ENCODE measurements around the gene NPHP1.
"Not testable (repeated sequence)": the region's sequence is repeated elsewhere in the genome, so short reads cannot be mapped to it uniquely, and the experiment has no call there.

DNA sequence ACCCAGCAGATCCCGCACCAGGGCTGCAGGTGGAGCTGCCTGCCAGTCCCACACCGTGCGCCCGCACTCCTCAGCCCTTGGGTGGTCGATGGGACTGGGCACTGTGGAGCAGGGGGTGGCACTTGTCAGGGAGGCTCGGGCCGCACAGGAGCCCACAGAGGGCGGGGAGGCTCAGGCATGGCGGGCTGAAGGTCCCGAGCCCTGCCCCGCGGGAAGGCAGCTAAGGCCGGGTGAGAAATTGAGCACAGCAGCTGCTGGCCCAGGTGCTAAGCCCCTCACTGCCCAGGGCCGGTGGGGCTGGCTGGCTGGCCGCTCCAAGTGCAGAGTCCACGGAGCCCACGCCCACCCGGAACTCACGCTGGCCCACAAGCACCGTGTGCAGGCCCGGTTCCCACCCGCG lies 14.6 kb downstream of the NPHP1 start:
- TF ChIP-seq, protein P1, sequence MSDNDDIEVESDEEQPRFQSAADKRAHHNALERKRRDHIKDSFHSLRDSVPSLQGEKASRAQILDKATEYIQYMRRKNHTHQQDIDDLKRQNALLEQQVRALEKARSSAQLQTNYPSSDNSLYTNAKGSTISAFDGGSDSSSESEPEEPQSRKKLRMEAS (IDR thresholded peaks at IDR 0.05; ENCODE audit: low read depth, low read length) = not testable (repeated sequence)
- TF ChIP-seq, protein P2, sequence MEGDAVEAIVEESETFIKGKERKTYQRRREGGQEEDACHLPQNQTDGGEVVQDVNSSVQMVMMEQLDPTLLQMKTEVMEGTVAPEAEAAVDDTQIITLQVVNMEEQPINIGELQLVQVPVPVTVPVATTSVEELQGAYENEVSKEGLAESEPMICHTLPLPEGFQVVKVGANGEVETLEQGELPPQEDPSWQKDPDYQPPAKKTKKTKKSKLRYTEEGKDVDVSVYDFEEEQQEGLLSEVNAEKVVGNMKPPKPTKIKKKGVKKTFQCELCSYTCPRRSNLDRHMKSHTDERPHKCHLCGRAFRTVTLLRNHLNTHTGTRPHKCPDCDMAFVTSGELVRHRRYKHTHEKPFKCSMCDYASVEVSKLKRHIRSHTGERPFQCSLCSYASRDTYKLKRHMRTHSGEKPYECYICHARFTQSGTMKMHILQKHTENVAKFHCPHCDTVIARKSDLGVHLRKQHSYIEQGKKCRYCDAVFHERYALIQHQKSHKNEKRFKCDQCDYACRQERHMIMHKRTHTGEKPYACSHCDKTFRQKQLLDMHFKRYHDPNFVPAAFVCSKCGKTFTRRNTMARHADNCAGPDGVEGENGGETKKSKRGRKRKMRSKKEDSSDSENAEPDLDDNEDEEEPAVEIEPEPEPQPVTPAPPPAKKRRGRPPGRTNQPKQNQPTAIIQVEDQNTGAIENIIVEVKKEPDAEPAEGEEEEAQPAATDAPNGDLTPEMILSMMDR (IDR thresholded peaks at IDR 0.05; ENCODE audit: low read depth, low read length) = not testable (repeated sequence)
- not testable (repeated sequence) for TF ChIP-seq POLR2A (IDR thresholded peaks at IDR 0.05; ENCODE audit: extremely low read depth, insufficient read length); MYC (IDR thresholded peaks at IDR 0.05; ENCODE audit: low read depth, low read length)

Data from NB4 (cell line).